Choroid plexus epithelial cell (primary cell): ENCODE data around the gene ZNF804B.

Experiments
- DNase-seq: peaks from one replicate; pipeline ENCODE4 v3.0.0-alpha.2; 2010; ENCODE audit warnings: low read depth
- H3K4me3 ChIP-seq: 2 replicates; pipeline ENCODE4 v1.5.1; 2011; ENCODE audit warnings: low read depth, mild to moderate bottlenecking, control low read depth, low read length, moderate library complexity
- CTCF ChIP-seq: conservative IDR thresholded peaks from 2 replicates; pipeline ENCODE4 v1.5.1; 2011; ENCODE audit warnings: low read depth, mild to moderate bottlenecking, control low read depth, inconsistent platforms, low read length, moderate library complexity

ZNF804B gene

GRCh38 chr7:88789480-88790064, 30.1 kb downstream of the ZNF804B start:
- no peak overlapping the region for H3K4me3 ChIP-seq
- DNase-seq, result peak; percentile 45
- peak; percentile 54 for TF ChIP-seq CTCF

GRCh38 chr7:88791891-88792290, 32.4 kb downstream of the ZNF804B start:
- no peak for DNase-seq
- H3K4me3 ChIP-seq, result no peak overlapping the region
- no peak for TF ChIP-seq CTCF

- no peak for TF ChIP-seq CTCF
- no peak overlapping the region for H3K4me3 ChIP-seq
- DNase-seq, result no peak
Measured at GRCh38 chr7:88792361-88792760, 32.9 kb downstream of the ZNF804B start.

GRCh38 chr7:88795553-88795952, 36.1 kb downstream of the ZNF804B start, which contains the start of gene TEX47:
TSS of gene TEX47 (minus strand) at chr7:88795737. CDS start at chr7:88794942, 795 bp downstream.
- no peak within 1 kb of the TSS for H3K4me3 ChIP-seq
- no peak for TF ChIP-seq CTCF
- no peak for DNase-seq

GRCh38 chr7:88801046-88801445, 41.5 kb downstream of the ZNF804B start:
- TF ChIP-seq CTCF, result no peak
- no peak for DNase-seq

GRCh38 chr7:88806280-88807037, 47.0 kb downstream of the ZNF804B start:
- no peak overlapping the region for H3K4me3 ChIP-seq
- no peak for TF ChIP-seq CTCF
- DNase-seq, result no peak

More at GRCh38 chr7:88801046-88801445, 41.5 kb downstream of the ZNF804B start:
- no peak overlapping the region for H3K4me3 ChIP-seq
